ENCODE data around the gene FTHL17. TPM values are rescaled to one million over a fixed set of nuclear protein-coding genes. Genes with fewer than 3 reads are reported as not detected.

Gene FTHL17
- total RNA-seq, 2 experiments from 2014 or later: not detected

DNA sequence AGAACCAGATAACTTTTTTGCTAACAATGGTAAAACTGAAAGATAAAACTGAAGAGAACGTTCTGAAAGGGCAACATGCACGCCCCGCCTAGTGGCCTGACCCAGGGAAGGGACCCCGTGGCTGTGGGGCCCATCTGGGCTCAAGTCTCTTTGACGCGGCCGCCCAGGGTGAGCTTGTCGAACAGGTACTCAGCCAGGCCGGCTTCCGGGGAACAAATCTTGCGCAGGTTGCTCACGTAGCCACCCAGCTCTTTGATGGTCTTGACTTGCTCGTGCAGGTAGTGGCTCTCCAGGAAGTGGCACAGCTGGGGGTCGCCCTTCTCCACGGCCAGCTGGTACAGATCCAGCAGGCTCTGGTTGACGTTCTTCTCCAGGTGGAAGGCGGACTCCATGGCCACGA lies 579 bp downstream of the FTHL17 start:
- no peaks in the 10 kb centered on the region for H3K27me3 Mint-ChIP-seq (ENCODE audit: low read depth)
- intact Hi-C loops (cut with micrococcal nuclease): loop anchor here (2.0 kb wide), 1 partner anchor 182 kb away; the partner anchor contains the start of gene TAB3
- no peaks in the 10 kb centered on the region for H3K36me3 Mint-ChIP-seq (ENCODE audit: low read depth)
- peaks cover 5% of the 10 kb centered on the region for H3K9me3 Mint-ChIP-seq
- H3K4me3 Mint-ChIP-seq: no peak overlapping the region
- peaks cover 12% of the 10 kb centered on the region for H3K4me1 Mint-ChIP-seq (ENCODE audit: low read depth)
- DNase-seq: no peak
- H3K27ac Mint-ChIP-seq: no peak overlapping the region
- CTCF ChIA-PET: no interaction called here

DNA sequence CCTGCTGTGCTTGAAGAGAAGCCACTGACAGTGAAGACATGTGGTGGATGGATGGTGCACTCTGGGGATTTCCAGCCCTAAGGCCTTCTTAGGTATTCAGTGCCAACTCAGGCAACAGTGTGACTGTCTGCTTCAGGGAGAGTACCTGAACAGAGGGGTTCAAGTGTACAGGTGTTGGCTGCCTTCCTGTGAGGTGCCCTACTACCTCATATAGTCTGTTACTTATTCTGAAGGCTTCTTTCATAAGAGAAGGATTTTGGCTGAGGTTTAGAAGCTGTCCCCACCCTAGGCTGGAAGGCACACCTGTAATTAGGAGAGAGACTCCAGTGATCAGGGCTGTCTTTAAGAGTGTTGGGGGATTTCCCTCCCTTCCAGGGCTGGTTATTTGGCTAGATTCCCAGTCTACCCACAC lies 1.8 kb downstream of the FTHL17 start:
- DNase-seq: peak; percentile 52
- Mint-ChIP-seq H3K27me3 (ENCODE audit: low read depth) (no peaks in the 10 kb centered on the region), H3K4me3 (no peak overlapping the region), H3K4me1 (ENCODE audit: low read depth) (peaks cover 12% of the 10 kb centered on the region), H3K9me3 (peaks cover 4% of the 10 kb centered on the region), H3K27ac (no peak overlapping the region), H3K36me3 (ENCODE audit: low read depth) (no peaks in the 10 kb centered on the region)
- CTCF ChIA-PET: interaction anchor here (0.7 kb wide), 1 partner anchor 33 kb away, joined by 3 read pairs; no protein-coding TSS in a partner anchor
- intact Hi-C loops (cut with micrococcal nuclease): loop anchor here (1.0 to 2.0 kb wide), 3 partner anchors 29 to 181 kb away; partner anchors contain the start of gene TAB3

DNA sequence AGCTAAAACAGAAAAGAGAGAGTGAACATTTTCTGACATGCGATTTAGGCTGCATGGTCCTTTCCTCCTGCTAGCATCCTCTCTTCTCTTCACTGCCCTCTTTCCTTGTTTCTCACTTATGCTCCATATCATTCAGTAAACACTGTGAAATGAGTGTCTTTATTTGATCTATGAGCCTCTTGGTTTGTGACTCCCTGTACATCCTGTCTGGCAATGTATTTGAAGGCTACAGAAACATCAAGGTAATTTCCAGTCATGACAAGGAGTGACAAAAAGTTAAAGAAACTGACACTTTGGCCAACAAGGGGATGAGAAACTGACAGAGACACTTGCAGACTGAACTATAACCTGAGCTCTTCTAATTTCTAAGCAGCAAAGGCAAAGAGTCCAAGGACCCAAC lies 8.7 kb downstream of the FTHL17 start:
- intact Hi-C loops (cut with micrococcal nuclease): loop anchor here (5.0 kb wide), 1 partner anchor 34 kb away; no protein-coding TSS in a partner anchor
- CTCF ChIA-PET: no interaction called here
- Mint-ChIP-seq H3K4me1 (ENCODE audit: low read depth) (no peaks in the 10 kb centered on the region), H3K4me3 (no peak overlapping the region), H3K9me3 (no peaks in the 10 kb centered on the region), H3K36me3 (ENCODE audit: low read depth) (no peaks in the 10 kb centered on the region), H3K27me3 (ENCODE audit: low read depth) (no peaks in the 10 kb centered on the region), H3K27ac (no peak overlapping the region)
- DNase-seq: no peak

DNA sequence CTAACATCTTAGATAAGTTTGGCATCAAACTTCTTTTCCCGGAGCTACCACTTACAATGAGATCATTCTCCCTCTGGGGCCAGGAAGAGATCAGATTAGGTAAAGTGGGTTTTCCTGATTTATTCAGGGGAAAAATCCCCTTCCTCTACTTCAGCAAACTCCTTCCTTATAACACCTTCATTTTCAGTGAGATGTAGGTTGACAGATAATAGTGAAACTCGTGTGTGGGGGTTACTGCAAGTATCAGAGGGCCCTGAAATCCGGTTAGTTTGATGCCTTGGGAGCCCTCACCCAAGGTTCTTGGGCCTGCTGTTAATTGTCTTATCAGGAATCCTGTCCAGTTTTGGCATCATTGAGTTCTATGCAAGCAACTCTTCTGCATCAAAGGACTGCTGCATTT lies 10.8 kb downstream of the FTHL17 start:
- CTCF ChIA-PET: no interaction called here
- DNase-seq: no peak
- H3K9me3 Mint-ChIP-seq: no peaks in the 10 kb centered on the region
- no peak overlapping the region for H3K27ac Mint-ChIP-seq
- no peaks in the 10 kb centered on the region for H3K27me3 Mint-ChIP-seq (ENCODE audit: low read depth)
- H3K4me1 Mint-ChIP-seq (ENCODE audit: low read depth): no peaks in the 10 kb centered on the region
- H3K36me3 Mint-ChIP-seq (ENCODE audit: low read depth): no peaks in the 10 kb centered on the region
- intact Hi-C loops (cut with micrococcal nuclease): loop anchor here (5.0 kb wide), 1 partner anchor 36 kb away; no protein-coding TSS in a partner anchor
- H3K4me3 Mint-ChIP-seq: no peak overlapping the region

DNA sequence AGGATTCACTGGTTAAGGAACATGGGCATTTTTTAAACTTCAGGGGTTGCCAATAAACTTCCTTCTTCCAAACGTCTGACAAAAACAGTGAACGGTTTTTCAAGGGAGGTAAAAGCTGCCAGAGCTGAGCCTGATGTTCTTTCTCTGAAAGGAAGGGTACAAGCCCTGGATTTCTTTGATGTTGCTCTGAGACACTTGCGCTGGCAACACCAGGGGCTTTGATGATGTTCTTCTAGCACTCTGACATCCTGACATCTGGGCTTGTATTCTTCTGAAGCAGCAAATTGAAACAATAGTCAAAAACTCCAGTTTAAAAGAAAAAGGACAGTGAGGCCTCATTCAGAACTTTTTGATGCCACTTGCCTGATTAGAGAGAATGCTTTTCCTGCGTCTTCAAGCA lies 11.8 kb downstream of the FTHL17 start:
- no peaks in the 10 kb centered on the region for H3K36me3 Mint-ChIP-seq (ENCODE audit: low read depth)
- H3K27me3 Mint-ChIP-seq (ENCODE audit: low read depth): no peaks in the 10 kb centered on the region
- no peak for DNase-seq
- no peaks in the 10 kb centered on the region for H3K4me1 Mint-ChIP-seq (ENCODE audit: low read depth)
- H3K4me3 Mint-ChIP-seq: no peak overlapping the region
- intact Hi-C loops (cut with micrococcal nuclease): loop anchor here (5.0 kb wide), 1 partner anchor 37 kb away; no protein-coding TSS in a partner anchor
- H3K9me3 Mint-ChIP-seq: no peaks in the 10 kb centered on the region
- CTCF ChIA-PET: no interaction called here
- H3K27ac Mint-ChIP-seq: no peak overlapping the region

DNA sequence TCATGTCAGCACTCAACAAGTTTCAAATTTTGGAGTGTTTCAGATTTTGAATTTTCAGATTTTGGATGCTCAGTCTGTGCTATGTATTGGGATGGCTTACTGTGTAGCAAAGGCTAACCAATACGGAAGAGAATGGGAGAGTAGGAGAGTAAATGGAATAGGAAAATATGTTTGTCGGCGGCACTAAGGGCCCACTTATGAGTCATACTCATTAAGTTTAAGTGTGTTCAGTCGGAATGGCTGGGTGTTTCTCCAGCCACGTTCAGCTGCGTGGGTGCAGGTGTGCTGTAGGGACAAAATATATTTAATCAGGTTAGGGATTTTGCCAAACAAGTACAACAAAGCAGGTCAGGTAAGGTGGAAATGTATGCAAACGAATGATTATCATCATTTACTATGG lies 13.6 kb downstream of the FTHL17 start:
- Mint-ChIP-seq H3K27ac (no peak overlapping the region), H3K4me1 (ENCODE audit: low read depth) (no peaks in the 10 kb centered on the region), H3K4me3 (no peak overlapping the region), H3K36me3 (ENCODE audit: low read depth) (no peaks in the 10 kb centered on the region), H3K27me3 (ENCODE audit: low read depth) (no peaks in the 10 kb centered on the region), H3K9me3 (no peaks in the 10 kb centered on the region)
- CTCF ChIA-PET: no interaction called here
- DNase-seq: no peak
- intact Hi-C loops (cut with micrococcal nuclease): no loop called here

DNA sequence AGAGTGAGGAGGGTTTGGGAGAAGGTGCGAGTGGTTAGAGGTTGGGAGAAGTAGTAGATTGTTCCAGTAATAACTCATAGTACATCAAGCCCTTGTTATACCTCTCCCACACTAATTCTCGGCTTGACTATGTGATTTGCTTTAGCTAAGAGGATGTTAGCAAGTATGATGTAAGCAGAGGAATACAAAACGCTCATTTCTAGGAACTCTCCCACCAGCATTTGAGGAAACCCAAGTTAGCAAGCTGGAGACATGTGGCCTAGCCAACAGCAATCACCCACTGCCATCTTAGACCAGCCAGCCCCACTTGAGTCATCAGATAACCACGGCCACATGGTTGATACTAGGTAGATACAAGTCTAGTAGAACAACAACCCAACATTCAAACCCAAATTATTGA lies 14.2 kb downstream of the FTHL17 start:
- no peaks in the 10 kb centered on the region for H3K36me3 Mint-ChIP-seq (ENCODE audit: low read depth)
- no peaks in the 10 kb centered on the region for H3K4me1 Mint-ChIP-seq (ENCODE audit: low read depth)
- intact Hi-C loops (cut with micrococcal nuclease): no loop called here

DNA sequence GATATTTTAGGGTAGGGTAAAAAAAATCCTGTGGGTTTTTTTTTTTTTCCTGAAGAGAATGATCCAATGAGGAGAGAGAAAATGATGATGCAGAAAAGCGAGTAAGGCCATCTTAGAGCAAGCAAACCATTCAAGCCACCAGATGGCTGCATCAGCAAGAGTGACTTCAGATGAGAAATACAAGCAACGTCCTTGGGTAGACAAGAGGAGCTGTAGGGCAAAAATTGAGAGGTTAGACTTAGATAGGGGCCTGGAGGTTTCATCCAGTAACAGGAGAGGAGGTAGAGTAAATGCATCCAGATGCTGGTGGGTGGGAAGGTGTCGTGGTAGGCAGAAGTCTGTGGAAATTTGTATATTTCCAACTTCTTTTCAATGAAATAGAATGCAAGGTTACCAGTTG lies 14.6 kb downstream of the FTHL17 start:
- no peak for DNase-seq
- CTCF ChIA-PET: interaction anchor here (0.6 kb wide), 1 partner anchor 158 kb away, joined by 3 read pairs; no protein-coding TSS in a partner anchor

More for the DNA sequence above, 14.2 kb downstream of the FTHL17 start:
- H3K4me3 Mint-ChIP-seq: no peak overlapping the region
- H3K27ac Mint-ChIP-seq: no peak overlapping the region
- H3K27me3 Mint-ChIP-seq (ENCODE audit: low read depth): no peaks in the 10 kb centered on the region
- no peaks in the 10 kb centered on the region for H3K9me3 Mint-ChIP-seq
- no peak for DNase-seq
- CTCF ChIA-PET: interaction anchor here (0.6 kb wide), 1 partner anchor 157 kb away, joined by 3 read pairs; no protein-coding TSS in a partner anchor

DNA sequence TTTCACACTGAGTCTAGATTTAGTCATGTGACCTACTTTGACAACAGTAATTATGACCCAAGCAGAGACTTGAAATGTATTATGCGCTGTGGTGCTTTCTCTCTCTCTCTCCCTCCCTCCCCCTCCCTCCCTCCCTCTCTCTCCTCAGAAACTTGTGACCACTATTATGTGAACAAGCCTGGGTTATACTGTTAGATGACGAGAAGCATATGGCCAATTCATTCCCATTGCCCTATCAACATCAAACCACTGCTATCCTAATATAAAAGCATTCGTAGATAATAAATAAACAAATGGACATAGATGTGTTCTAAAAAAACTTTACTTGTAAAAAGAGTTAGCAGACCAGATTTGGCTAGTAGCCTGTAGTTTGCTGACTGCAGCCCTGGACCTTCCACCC lies 18.2 kb downstream of the FTHL17 start:
- Mint-ChIP-seq H3K4me3 (no peak overlapping the region), H3K36me3 (ENCODE audit: low read depth) (no peaks in the 10 kb centered on the region), H3K9me3 (no peaks in the 10 kb centered on the region), H3K27ac (no peak overlapping the region), H3K4me1 (ENCODE audit: low read depth) (no peaks in the 10 kb centered on the region), H3K27me3 (ENCODE audit: low read depth) (peaks cover 5% of the 10 kb centered on the region)
- intact Hi-C loops (cut with micrococcal nuclease): no loop called here
- DNase-seq: no peak
- CTCF ChIA-PET: interaction anchor here (1.0 kb wide), 1 partner anchor 15 kb away, joined by 3 read pairs; no protein-coding TSS in a partner anchor

More for the DNA sequence above, 14.6 kb downstream of the FTHL17 start:
- H3K27me3 Mint-ChIP-seq (ENCODE audit: low read depth): no peaks in the 10 kb centered on the region
- H3K4me3 Mint-ChIP-seq: no peak overlapping the region
- intact Hi-C loops (cut with micrococcal nuclease): no loop called here
- no peaks in the 10 kb centered on the region for H3K36me3 Mint-ChIP-seq (ENCODE audit: low read depth)
- H3K4me1 Mint-ChIP-seq (ENCODE audit: low read depth): no peaks in the 10 kb centered on the region
- H3K9me3 Mint-ChIP-seq: no peaks in the 10 kb centered on the region
- H3K27ac Mint-ChIP-seq: no peak overlapping the region

DNA sequence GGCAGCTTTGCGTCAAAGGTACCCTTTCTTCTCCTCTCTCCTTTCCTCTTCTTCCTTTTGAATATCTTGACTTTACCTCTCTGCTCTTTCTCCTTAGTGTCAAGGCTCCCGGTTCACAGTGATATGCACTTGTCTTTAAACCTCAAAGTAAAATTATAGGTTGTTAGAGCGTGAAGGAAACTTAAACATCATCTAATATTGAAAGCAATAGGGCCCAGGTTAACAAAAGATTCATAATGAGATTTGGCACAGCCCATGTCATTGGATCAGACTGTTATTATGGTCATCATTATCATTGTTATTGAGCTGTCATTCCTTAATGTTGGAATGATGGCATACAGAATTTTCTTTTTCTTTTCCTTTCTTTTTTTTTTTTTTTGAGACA lies 32.5 kb downstream of the FTHL17 start:
- CTCF ChIA-PET: interaction anchor here (0.7 to 1.1 kb wide), 5 partner anchors 15 to 409 kb away, joined by 3 to 4 read pairs (median 3); no protein-coding TSS in a partner anchor
- no peaks in the 10 kb centered on the region for H3K27me3 Mint-ChIP-seq (ENCODE audit: low read depth)
- no peaks in the 10 kb centered on the region for H3K9me3 Mint-ChIP-seq
- no peak overlapping the region for H3K4me3 Mint-ChIP-seq
- no peak for DNase-seq
- H3K36me3 Mint-ChIP-seq (ENCODE audit: low read depth): no peaks in the 10 kb centered on the region
- H3K4me1 Mint-ChIP-seq (ENCODE audit: low read depth): peaks cover 2% of the 10 kb centered on the region
- H3K27ac Mint-ChIP-seq: no peak overlapping the region
- intact Hi-C loops (cut with micrococcal nuclease): loop anchor here (1.0 to 10.0 kb wide), 6 partner anchors 31 to 619 kb away; no protein-coding TSS in a partner anchor

DNA sequence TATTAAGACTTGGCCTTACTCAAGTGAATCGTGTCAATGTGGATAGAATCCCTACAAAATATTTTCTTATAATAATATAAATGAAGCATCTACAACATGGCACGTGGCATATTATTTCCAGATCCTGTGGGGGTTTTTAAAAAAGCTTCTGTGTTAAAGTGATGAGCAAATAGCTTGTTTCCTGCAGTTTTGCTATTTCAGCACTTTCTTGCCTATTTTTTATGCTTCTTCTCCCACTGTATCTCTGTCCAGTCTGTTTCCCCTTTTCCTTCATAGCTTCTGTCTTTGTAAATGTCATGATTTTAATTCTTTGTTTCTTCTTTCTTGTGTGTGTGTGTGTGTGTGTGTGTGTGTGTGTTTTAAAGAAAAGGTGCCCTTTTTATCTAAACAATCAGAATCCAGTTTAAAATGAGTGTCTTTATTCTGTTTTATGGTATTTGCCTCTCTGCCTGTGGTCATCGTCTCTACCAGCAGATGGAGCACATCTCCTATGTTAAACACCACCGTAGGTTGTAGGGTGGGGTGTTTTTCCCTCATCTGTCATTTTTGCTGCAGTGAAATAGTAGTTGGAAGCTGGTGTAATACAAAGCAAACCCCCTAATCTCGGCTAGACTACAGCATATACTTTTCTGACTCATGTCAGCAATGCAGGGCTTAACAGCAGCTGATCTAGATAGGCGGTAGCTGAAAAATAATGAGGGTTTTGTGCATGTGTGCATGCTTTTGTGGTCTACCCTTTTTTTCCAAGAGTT lies 33.1 kb downstream of the FTHL17 start:
- Mint-ChIP-seq H3K27me3 (ENCODE audit: low read depth) (no peaks in the 10 kb centered on the region), H3K27ac (no peak overlapping the region), H3K9me3 (no peaks in the 10 kb centered on the region), H3K36me3 (ENCODE audit: low read depth) (no peaks in the 10 kb centered on the region), H3K4me3 (no peak overlapping the region), H3K4me1 (ENCODE audit: low read depth) (peaks cover 2% of the 10 kb centered on the region)
- peak; percentile 39 for DNase-seq
- CTCF ChIA-PET: interaction anchor here (0.7 to 1.5 kb wide), 9 partner anchors 15 to 618 kb away, joined by 3 to 7 read pairs (median 3); no protein-coding TSS in a partner anchor
- intact Hi-C loops (cut with micrococcal nuclease): loop anchor here (1.0 to 10.0 kb wide), 6 partner anchors 32 to 620 kb away; no protein-coding TSS in a partner anchor

DNA sequence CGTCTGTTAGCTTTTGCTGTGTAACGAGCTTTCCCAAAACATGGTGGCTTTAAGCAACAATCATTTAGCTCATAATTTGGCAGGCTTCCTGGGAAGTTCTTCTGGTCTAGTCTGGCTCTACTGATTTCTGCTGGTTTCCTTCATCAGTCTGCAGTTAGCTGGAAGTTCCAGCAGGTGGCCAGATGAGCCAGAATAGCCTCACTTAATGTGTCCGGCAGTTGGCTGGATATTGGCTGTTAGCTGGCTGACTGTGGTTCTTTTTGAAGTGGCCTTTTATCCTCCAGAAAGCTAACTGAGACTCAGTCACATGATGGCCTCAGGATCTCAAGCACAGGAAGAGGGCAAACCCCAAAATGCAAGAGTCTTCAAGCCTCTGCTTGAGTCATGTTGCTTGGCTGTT lies 34.9 kb downstream of the FTHL17 start:
- Mint-ChIP-seq H3K27me3 (ENCODE audit: low read depth) (no peaks in the 10 kb centered on the region), H3K4me3 (no peak overlapping the region), H3K9me3 (no peaks in the 10 kb centered on the region), H3K36me3 (ENCODE audit: low read depth) (no peaks in the 10 kb centered on the region), H3K4me1 (ENCODE audit: low read depth) (peaks cover 2% of the 10 kb centered on the region), H3K27ac (no peak overlapping the region)
- intact Hi-C loops (cut with micrococcal nuclease): loop anchor here (1.0 to 10.0 kb wide), 4 partner anchors 178 to 605 kb away; no protein-coding TSS in a partner anchor
- CTCF ChIA-PET: interaction anchor here (0.8 to 1.8 kb wide), 6 partner anchors 9 to 621 kb away, joined by 3 to 6 read pairs (median 4); no protein-coding TSS in a partner anchor
- DNase-seq: peak; percentile 8

Data from activated naive CD4-positive, alpha-beta T cell treated with anti-CD3 and anti-CD28 coated beads for 36 hours (primary cell).